Measurements from ENCODE around the gene UBE2F.

UBE2F gene, protein sequence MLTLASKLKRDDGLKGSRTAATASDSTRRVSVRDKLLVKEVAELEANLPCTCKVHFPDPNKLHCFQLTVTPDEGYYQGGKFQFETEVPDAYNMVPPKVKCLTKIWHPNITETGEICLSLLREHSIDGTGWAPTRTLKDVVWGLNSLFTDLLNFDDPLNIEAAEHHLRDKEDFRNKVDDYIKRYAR

DNA sequence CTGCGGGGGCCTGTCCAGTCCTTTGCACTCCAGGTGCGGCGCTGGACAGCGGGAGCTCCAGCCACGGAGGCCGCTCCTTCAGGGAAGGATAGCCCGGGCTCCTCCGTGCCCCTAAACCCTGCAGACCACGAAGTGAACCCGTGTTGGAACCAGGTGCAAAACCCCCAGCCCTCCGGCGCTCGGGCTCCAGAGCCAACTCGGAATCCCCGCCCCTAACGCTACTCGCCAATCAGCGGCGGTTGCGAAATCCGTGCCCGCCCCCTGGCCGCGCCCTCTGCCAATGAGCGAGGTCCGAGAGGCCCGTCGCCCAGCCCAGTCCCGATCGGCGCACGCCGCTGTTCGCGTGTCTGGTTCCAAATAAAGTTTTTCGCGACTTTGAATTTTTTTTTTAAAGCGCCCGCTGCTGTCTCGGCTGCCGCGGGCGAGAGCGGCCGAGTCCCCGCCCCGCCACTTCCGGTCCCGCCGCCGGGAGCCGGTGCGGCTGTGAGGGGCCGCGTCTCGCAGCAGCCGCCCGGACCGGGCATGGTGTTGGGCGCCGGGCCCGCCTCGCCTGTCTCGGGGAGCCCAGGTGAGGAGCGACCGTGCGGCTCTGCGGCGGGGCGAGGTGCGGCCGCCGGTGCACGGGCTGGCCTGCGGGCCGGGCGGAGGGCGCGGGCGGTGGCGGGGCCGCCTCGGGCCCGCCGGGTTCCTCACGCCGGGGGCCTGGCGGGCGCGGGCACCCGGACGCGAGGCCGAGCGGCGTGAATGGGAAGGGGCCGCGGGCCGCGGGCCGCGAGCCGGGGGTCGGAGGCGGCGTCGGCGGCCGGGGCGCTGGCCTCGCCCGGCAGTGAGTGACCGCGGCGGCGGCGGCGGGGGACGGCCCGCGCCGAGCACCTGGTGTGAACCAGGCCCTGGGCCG lies at the start of gene UBE2F:
Gene UBE2F, plus strand, starts transcription at position 450 of the 898 bp plus-strand sequence. CDS start 6,094 bp downstream, outside the sequence.
- DNase-seq (ENCODE audit: low read depth): peak; percentile 94

DNA sequence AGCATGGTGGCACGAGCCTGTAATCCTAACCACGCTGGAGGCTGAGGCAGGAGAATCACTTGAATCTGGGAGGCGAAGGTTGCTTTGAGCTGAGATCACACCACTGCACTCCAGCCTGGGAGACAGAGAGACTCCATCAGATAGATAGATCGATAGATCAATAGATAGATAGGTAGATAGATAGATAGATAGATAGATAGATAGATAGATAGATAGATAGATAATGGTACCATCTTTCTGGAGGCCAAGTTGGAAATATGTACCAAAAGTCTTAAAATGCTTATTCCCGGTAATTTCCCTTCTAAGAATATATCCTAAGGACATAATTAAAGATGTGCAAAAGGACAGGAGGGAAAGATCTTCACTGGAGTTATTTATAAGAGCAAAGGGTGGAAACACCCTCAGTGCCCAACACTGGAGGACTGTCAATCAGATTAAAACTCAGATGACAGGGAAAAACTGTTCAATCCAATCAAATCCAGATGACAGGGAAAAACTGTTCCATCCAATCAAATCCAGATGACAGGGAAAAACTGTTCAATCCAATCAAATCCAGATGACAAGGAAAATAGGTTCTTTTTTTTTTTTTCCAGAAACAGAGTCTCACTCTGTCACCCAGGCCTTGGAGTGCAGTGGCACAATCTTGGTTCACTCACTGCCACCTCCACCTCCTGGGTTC lies 49.0 kb upstream of the UBE2F start:
- DNase-seq (ENCODE audit: low read depth): no peak

DNA sequence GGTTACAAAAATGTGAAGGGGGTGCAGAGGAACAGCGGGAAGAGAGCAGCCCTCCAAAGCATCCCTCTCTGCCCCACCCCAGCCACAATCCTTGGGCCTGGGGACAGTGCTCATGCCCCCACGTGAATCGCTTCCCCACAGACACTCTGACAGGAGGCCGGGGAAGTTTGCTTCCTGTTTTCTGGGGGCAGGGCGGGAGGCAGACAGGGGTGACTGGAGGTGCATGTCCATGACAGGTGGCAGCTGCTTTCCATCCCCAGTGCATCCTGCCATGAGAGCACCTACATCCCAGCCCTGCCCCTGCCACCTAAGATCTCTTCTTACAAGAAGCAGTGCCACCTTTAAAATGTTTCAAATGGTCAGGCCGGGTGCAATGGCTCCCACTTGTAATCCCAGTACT lies 47.2 kb upstream of the UBE2F start:
- DNase-seq (ENCODE audit: low read depth): no peak

DNA sequence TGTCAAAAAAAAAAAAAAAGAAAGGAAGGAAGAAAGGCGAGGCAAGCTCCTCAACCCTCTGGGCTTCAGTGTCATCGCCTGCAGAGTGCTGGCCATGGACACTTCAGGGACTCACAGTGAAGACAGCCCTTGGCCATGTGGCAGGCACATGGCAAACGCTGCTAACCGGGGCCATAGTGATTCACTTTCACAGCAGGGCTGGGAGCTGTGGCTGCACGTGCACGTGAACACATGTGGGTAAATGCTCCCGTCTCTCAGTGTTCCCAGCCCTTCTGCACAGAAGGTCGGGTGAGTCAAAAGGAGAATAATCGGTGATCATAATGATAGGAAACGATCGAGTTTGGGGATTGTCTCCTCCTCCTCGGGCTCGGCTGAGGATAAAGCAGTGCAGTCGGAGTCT lies 46.1 kb upstream of the UBE2F start:
- DNase-seq (ENCODE audit: low read depth): no peak

DNA sequence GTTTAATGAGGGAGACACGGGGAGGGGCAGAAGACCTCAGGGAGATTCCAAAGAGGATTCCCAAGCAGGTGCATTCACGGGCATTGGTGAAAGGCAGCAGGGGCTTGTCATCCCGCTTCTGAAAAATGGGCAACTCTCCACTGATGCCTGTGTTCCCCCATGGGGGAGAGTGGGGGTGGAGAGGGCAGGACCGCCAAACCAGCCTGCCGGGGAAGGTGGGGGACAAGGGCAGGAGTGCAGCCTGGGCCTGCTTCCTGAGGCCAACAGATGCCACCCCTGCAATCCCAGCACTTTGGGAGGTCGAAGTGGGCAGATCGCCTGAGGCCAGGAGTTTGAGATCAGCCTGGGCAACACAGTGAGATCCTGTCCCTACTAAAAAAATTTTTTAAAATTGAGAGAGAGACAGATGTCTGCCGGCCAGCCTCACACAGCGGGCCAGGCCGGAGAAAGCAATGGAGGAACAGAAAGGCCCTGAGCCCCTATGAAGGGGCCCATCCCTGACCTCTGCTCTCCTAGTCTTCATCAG lies 44.8 kb upstream of the UBE2F start:
- DNase-seq (ENCODE audit: low read depth): no peak

DNA sequence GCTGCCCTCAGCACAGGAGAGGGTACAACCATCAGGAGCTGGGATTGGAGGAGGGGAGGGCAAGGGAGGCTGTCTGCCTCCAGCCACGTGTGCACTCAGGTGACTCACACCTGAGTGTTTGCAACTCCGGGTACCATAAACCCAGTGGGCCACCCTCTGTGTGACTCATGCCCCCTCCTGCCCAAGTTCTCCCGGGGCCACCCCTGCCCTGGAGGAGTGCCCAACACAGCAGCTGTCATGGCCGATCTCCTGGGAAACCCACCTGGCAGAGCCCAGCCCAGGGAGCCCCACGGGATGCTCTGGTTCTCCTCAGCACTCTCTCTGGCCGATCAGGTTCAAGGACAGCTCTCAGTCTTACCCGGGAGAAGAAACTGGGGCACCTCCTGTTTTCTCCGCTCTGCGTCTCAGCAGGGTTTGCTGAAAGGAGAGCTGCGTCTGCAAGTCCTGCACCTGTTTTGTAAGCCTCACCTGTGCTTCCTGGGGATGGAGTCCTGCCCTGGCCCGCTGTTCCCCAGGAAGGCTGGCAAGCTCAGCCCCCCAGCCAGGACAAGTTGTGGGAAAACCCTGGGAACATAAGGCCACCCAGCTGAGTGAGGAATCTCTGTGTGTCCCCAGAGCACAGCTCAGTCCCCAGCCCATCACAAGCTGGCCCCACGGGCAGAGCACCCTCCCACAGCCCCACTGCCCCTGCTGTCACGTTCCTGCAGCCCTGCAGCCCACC lies 44.0 kb upstream of the UBE2F start:
- DNase-seq (ENCODE audit: low read depth): no peak

DNA sequence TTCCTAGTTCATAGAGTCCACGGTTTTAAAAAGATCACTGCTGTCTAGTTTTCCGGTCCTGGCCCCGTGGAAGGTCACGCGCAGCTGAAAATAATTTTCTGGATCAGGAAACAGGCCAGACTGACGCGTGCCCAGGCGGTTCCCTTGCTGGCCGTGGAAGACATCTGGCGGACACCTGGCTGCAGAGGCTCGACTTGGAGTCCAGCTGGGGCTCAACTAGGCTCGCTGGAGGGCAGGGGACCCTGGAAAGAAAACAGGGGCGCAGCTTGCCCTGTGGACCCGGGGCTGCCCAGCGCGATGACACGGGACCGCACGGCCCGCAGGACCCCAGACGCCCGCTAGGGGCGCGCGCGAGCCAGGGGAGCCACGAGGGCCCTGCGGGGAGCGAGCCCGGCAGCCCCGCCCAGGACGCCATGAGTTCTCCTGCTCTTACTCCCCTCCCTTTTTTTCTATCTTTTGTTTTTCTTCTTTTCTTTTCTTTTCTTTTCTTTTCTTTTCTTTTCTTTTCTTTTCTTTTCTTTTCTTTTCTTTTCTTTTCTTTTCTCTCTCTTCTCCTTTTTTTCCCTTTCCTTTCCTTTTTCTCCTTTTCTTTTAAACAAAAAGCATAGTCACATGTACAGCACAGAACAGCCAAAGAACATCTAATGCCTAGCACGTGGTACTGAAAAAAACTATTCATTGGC lies 43.2 kb upstream of the UBE2F start:
- DNase-seq (ENCODE audit: low read depth): peak; percentile 57

DNA sequence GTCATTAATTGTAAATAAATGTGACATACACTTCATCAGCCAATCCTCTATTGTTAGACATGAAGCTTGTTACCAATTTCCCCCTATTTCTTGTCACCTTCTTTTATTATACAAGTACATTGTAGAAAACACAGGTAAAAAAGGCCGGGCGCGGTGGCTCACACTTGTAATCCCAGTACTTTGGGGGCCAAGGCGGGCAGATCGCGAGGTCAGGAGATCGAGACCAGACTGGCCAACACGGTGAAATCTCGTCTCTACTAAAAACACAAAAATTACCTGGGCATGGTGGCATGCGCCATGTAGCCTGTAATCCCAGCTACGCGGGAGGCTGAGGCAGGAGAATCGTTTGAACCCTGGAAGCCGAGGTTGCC lies 42.7 kb upstream of the UBE2F start:
- DNase-seq (ENCODE audit: low read depth): no peak

DNA sequence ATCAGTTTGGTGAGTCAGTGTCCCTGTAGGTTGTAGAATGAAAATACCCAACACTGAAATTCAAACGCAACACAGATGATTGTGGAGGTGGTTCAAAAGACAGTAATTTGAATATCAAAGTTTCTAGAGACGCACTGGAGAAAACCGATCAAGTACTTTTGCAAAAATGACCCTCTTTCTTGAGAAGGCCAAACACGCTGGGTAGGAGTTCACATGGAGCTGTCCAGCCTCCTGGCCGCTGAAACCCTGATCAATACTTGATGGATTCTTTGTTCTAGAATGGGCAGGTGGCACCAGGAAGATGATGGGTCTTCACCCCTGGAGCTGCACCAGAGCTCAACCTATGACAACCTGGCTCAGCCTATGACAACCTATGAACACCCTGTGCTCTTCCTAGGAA lies 39.7 kb upstream of the UBE2F start:
- no peak for DNase-seq (ENCODE audit: low read depth)

DNA sequence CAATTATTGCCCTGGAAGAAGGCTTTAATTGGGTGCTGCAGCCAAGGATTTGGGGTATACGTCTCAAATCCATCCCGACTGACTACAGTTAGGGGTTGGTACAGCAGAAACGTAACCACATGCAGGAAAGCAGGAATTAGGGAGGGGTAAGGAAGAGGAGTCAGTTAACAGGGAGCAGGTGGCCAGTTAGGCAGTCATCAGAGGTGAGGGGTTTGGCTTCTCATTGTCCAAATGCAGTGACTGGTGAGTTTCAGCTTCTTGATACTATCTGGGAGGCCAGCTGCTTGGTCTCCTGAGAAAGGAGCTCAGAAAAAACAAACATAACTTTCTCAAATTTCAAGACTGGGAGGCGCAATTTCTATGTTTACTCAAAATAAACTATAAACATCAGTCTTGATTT lies 38.8 kb upstream of the UBE2F start:
- DNase-seq (ENCODE audit: low read depth): no peak

DNA sequence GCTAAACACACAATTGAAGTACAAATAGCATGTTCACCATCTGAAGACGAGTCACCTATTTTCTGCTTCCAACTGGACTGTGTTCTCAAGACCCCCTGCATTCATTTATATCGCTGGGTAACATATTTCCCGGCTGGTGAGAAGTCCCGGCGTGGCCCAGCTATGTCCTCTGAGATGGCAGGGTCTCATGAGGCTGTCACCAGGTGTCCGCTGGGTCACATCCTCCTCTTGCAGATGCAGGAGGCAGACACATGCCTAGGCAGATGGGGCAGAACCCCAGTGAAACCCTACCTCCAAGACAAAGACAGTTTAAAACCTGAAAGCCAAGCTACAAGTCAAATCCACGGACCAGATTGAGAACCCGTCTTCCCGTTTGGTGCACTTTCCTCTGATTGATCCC lies 36.8 kb upstream of the UBE2F start:
- DNase-seq (ENCODE audit: low read depth): no peak

DNA sequence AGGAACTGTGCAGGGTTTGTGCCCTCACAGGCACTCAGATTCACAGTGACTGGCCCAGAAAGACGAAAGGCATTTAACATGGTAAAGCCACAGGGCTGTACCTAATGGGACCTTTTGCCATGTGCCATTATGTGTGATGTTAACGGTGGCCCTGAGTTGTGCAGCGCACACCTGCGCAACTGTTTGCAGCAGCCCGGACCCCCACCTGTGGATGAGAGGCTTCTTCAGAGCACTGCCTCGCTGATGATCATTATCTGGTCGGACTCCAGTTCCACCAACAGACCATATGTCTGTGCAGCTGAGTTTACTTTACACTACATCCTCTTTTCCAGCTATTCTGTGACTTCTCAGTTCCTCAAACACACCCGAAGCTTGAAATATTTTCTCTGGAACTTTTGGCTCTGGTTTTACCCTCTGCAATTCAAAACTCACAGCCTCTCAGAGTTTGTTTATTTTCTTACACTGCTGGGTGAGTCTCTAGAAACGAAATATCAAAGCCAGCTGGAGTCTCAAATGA lies 35.6 kb upstream of the UBE2F start:
- no peak for DNase-seq (ENCODE audit: low read depth)

DNA sequence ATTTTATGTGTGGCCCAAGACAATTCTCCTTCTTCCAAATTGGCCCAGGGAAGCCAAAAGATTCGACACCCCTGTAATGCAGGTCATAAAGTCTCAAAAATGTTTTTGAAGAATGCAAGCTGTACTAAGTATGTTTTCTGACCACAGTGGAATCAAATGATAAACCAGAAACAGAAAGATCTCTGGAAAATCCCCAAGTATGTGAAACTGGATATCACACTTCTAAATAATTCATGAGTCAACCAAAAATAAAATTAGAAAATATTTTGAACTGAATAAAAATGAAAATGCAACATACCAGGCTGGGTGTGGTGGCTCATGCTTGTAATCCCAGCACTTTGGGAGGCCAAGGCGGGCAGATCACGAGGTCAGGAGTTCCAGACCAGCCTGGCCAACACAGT lies 34.1 kb upstream of the UBE2F start:
- no peak for DNase-seq (ENCODE audit: low read depth)

DNA sequence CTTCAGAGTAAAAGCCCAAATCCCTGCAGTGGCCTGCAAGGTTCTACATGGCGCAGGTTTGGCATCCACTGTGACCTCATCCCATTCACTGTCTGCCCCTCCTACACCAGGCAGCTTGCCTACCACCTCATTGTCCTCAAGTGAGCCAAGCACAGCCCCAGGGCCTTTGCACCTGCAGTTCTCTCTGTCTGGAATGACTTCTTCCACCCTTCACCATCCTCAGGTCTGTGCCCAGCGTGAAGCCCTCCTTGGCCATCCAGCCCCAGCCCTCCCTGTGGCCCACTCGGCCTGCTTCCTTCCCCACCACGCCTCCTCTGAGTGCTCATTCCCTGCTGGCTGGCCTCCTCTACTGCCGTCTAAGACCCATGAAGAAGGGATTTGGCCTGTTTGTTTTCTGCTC lies 32.6 kb upstream of the UBE2F start:
- DNase-seq (ENCODE audit: low read depth): no peak

DNA sequence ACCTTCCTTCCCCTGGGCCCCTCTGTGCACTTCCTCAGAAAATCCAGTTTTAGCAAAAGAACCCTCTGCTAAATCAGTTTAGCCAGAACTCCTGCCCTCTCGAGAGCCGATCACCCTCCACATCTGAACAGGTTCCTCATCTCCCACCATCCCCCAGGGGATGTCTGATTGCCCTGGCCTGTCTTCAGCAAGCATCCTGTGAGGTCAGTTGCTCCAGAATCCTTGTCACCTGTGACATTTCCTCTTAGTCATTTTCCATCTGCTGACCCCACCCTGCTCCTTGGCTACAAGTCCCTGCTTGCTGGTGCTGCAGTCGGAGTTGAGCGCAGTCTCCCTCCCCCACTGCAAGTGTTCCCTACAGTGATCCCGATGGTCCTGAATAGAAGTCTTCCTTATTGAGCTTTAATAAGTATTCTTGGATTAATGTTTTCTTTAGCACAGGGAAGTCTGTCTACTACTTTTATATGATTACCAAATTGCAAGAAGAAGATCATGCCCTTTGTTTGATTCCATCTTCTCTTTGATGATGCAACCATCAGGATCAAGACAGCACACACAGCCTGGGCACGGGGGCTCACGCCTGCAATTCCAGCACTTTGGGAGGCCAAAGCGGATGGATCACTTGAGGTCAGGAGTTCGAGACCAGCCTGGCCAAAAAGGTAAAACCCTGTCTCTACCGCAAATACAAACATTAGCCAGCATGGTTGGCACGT lies 30.9 kb upstream of the UBE2F start:
- no peak for DNase-seq (ENCODE audit: low read depth)

DNA sequence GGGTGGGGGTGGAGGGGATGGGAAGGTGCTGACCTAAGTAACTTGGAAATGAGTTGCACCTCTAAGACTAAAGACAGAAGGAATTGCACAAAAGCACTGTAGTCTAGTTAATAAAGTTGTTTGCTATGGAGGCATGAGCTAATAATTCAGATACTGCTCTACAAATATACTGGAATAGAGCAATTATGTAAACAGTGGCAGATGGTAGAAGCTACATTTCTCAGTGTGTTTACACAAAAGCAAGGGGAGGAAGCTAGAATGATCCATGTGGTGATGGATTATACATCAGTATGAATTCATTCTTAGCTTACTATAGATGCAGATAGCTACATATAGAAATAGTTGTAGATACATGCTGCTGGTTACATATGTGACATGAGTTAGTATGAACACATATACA lies 27.6 kb upstream of the UBE2F start:
- DNase-seq (ENCODE audit: low read depth): no peak

DNA sequence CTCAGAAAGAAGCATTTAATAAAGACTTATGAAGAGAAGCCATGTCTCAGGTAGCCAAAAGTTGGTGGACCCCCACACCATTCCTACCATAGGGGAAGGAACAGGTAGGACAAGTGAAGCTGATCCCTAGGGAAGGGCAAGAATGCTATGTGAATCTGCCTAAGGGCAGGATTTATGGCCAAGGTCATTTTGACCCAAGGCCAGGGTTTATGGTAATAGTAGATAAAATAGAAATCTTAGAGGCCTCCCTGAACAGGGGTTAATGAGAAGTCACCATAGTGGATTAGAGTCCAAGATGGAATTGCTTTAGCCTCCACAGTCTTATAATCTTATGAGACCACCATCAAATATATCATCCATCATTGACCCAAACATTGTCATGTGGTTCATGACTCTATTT lies 26.0 kb upstream of the UBE2F start:
- DNase-seq (ENCODE audit: low read depth): no peak

DNA sequence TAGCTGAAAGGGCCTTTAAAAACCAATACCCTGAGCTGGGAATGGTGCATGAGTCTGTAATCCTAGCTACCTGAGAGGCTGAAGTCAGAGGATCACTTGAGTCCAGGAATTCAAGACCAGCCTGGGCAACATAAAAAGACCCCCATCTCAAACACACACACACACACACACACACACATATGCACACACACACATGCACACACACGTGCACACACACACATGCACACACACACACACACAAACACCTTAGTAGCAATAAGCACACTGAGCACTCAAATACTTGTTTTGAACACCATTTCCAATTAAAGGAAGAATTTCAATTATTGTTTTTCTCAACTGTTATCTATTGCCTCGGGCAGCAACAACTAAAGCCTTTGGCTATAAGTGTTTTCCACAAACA lies 25.6 kb upstream of the UBE2F start:
- DNase-seq (ENCODE audit: low read depth): no peak

DNA sequence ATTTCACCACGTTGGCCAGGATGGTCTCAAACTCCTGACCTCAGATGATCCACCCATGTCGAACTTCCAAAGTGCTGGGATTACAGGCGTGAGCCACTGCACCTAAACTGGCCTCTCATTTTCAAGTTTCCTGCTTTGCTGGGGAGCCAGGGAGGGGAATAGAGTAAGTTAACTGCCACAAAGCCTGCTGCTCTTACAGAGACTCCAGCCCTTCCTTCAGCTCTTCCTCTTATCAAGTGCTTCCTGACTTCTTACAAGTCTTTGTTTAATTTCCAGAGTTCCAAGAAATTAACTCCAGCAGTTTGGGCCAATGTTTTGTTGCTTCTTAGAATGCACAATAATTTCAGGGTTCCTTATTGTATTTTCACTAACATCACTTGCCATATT lies 24.3 kb upstream of the UBE2F start:
- no peak for DNase-seq (ENCODE audit: low read depth)

DNA sequence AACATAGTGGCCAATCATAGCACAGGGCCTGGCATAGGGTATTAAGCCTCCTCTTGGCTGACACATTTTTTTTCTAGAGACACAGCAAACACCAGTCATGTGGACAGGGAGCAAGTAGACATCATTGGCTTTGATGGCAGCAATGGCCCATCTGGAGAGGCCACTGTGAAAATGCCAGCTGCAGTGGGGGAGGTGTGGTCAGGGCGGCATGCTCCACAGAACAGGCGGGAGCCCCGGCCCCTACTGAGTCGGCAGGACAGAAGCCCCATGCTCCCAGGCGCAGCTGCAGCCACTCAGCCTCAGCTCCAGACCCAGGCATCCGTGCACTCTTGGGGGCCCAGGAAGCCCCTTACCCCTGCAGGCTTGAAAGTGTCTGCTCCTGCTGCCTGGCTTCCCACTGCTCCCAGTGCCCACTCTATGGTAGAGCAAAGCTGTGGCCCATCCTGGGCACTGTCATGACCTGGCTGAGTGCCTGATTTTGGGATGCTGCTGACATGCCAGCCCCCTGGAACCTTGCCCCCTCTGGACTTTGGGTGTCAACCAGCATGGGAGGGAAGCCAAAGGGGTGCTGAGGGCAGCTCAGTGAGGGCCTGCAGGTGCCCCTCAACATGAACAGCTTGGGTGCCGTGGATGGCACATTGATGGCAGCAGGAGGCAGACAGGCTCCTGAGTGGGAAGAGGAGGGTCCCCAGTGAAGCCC lies 23.3 kb upstream of the UBE2F start:
- DNase-seq (ENCODE audit: low read depth): no peak
